ENCODE results near the gene ADAMTSL1.

ADAMTSL1 gene

GRCh38 chr9:18754537-18754936 is 280.6 kb downstream of the ADAMTSL1 start:
- DNase-seq (ENCODE audit: low read depth), result no peak
- H3K4me3 ChIP-seq (ENCODE audit: low read length), result no peak overlapping the region
- TF ChIP-seq CTCF (conservative IDR thresholded peaks at IDR 0.05; ENCODE audit: low read length), result no peak

- no peak for TF ChIP-seq CTCF (conservative IDR thresholded peaks at IDR 0.05; ENCODE audit: low read length)
- no peak for DNase-seq (ENCODE audit: low read depth)
Measured at GRCh38 chr9:18755263-18755662, 281.3 kb downstream of the ADAMTSL1 start.

GRCh38 chr9:18756712-18757125 is 282.8 kb downstream of the ADAMTSL1 start:
- TF ChIP-seq CTCF (conservative IDR thresholded peaks at IDR 0.05; ENCODE audit: low read length), result no peak
- no peak overlapping the region for H3K4me3 ChIP-seq (ENCODE audit: low read length)
- DNase-seq (ENCODE audit: low read depth), result no peak

More at GRCh38 chr9:18755263-18755662, 281.3 kb downstream of the ADAMTSL1 start:
- no peak overlapping the region for H3K4me3 ChIP-seq (ENCODE audit: low read length)

GRCh38 chr9:18759827-18760226 is 285.9 kb downstream of the ADAMTSL1 start:
- DNase-seq (ENCODE audit: low read depth), result no peak
- TF ChIP-seq CTCF (conservative IDR thresholded peaks at IDR 0.05; ENCODE audit: low read length), result no peak
- H3K4me3 ChIP-seq (ENCODE audit: low read length), result no peak overlapping the region

GRCh38 chr9:18761742-18762300 is 287.9 kb downstream of the ADAMTSL1 start:
- H3K4me3 ChIP-seq (ENCODE audit: low read length), result no peak overlapping the region
- no peak for TF ChIP-seq CTCF (conservative IDR thresholded peaks at IDR 0.05; ENCODE audit: low read length)
- no peak for DNase-seq (ENCODE audit: low read depth)

GRCh38 chr9:18766989-18767550 is 293.1 kb downstream of the ADAMTSL1 start:
- peak; percentile 58 for DNase-seq (ENCODE audit: low read depth)

More at GRCh38 chr9:18766989-18767550, 293.1 kb downstream of the ADAMTSL1 start:
- no peak for TF ChIP-seq CTCF (conservative IDR thresholded peaks at IDR 0.05; ENCODE audit: low read length)
- no peak overlapping the region for H3K4me3 ChIP-seq (ENCODE audit: low read length)
